ENCODE results near the gene POU1F1.
"Not testable (repeated sequence)": the region's sequence is repeated elsewhere in the genome, so short reads cannot be mapped to it uniquely, and the experiment has no call there.

Gene POU1F1

GRCh38 chr3:87250009-87250408 lies 26.4 kb downstream of the POU1F1 start:
- no peak for DNase-seq (ENCODE audit: low spot score)

- DNase-seq (ENCODE audit: low spot score), result no peak
Observed at GRCh38 chr3:87248831-87249230, 27.6 kb downstream of the POU1F1 start.

- DNase-seq (ENCODE audit: low spot score), result not testable (repeated sequence)
Observed at GRCh38 chr3:87248231-87248630, 28.2 kb downstream of the POU1F1 start.

- no peak for DNase-seq (ENCODE audit: low spot score)
Observed at GRCh38 chr3:87247430-87247773, 29.0 kb downstream of the POU1F1 start.

GRCh38 chr3:87246662-87247429 lies 29.5 kb downstream of the POU1F1 start:
- DNase-seq (ENCODE audit: low spot score), result no peak

- DNase-seq (ENCODE audit: low spot score), result no peak
Observed at GRCh38 chr3:87236093-87236492, 40.3 kb downstream of the POU1F1 start.

- no peak for DNase-seq (ENCODE audit: low spot score)
Observed at GRCh38 chr3:87233805-87234204, 42.6 kb downstream of the POU1F1 start.

- DNase-seq (ENCODE audit: low spot score), result peak; percentile 19
Observed at GRCh38 chr3:87229113-87229512, 47.3 kb downstream of the POU1F1 start.

- DNase-seq (ENCODE audit: low spot score), result peak; percentile 75
Observed at GRCh38 chr3:87228316-87228715, 48.1 kb downstream of the POU1F1 start.

- no peak for DNase-seq (ENCODE audit: low spot score)
Observed at GRCh38 chr3:87227835-87228144, 48.6 kb downstream of the POU1F1 start.

- DNase-seq (ENCODE audit: low spot score), result peak; percentile 93
Observed at GRCh38 chr3:87227104-87227834, 49.1 kb downstream of the POU1F1 start, which contains the start of gene CHMP2B. Gene CHMP2B, plus strand, starts transcription at chr3:87227309. Its CDS starts 214 bp downstream, at chr3:87227523.

- peak; percentile 78 for DNase-seq (ENCODE audit: low spot score)
Observed at GRCh38 chr3:87225659-87226058, 50.7 kb downstream of the POU1F1 start.

- DNase-seq (ENCODE audit: low spot score), result no peak
Observed at GRCh38 chr3:87219611-87220010, 56.8 kb downstream of the POU1F1 start.

GRCh38 chr3:87218560-87218959 lies 57.8 kb downstream of the POU1F1 start:
- DNase-seq (ENCODE audit: low spot score), result no peak

Data from pons (tissue), 1 donor.